Prostate gland (tissue), 2 donors: ENCODE results near the gene HNRNPDL.

Experiments used
- POLR2A ChIP-seq: fragments of 450-650 bp; IDR thresholded peaks from one replicate; pipeline ENCODE4 v1.6.1; 2016; ENCODE audit warnings: antibody characterized with exemption, mild to moderate bottlenecking
- TF ChIP-seq, protein P1 (sequence below), 4 experiments: fragments of 200-600 bp in 2 of 4; fragments of 450-650 bp in 2 of 4; sonication (generic) in 2 of 4; IDR thresholded peaks; 1 replicate in 3 of 4; 2 replicates in 1 of 4; pipeline ENCODE4 v1.5.1; 2016 to 2019; ENCODE audit warnings: antibody characterized with exemption in 4 of 4, mild to moderate bottlenecking in 2 of 4, moderate library complexity in 2 of 4

DNA sequence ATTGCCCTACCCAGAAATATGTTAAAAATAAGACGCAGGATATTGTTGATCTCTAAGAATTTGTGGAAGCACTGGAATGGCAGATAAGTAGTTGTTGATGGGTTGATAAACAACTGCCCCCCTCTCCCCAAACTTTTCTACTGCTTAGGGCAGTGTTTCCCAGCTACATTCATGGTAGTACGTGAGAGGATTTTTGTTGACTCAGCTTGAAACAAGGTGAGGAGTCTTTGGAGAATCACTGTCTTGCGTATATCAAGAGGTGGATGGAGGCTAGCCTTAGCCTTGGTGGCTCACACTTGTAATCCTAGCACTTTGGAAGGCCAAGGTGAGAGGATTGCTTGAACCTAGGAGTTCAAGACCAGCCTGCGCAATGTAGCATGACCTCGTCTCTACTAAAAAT, 5.9 kb upstream of the HNRNPDL start:
- no peak for TF ChIP-seq POLR2A
- TF ChIP-seq, protein P1, sequence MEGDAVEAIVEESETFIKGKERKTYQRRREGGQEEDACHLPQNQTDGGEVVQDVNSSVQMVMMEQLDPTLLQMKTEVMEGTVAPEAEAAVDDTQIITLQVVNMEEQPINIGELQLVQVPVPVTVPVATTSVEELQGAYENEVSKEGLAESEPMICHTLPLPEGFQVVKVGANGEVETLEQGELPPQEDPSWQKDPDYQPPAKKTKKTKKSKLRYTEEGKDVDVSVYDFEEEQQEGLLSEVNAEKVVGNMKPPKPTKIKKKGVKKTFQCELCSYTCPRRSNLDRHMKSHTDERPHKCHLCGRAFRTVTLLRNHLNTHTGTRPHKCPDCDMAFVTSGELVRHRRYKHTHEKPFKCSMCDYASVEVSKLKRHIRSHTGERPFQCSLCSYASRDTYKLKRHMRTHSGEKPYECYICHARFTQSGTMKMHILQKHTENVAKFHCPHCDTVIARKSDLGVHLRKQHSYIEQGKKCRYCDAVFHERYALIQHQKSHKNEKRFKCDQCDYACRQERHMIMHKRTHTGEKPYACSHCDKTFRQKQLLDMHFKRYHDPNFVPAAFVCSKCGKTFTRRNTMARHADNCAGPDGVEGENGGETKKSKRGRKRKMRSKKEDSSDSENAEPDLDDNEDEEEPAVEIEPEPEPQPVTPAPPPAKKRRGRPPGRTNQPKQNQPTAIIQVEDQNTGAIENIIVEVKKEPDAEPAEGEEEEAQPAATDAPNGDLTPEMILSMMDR (IDR thresholded peaks at IDR 0.05) = no peak
